ENCODE results near the gene PKP1.
"Not testable (repeated sequence)": the region's sequence is repeated elsewhere in the genome, so short reads cannot be mapped to it uniquely, and the experiment has no call there.

PKP1 gene, protein sequence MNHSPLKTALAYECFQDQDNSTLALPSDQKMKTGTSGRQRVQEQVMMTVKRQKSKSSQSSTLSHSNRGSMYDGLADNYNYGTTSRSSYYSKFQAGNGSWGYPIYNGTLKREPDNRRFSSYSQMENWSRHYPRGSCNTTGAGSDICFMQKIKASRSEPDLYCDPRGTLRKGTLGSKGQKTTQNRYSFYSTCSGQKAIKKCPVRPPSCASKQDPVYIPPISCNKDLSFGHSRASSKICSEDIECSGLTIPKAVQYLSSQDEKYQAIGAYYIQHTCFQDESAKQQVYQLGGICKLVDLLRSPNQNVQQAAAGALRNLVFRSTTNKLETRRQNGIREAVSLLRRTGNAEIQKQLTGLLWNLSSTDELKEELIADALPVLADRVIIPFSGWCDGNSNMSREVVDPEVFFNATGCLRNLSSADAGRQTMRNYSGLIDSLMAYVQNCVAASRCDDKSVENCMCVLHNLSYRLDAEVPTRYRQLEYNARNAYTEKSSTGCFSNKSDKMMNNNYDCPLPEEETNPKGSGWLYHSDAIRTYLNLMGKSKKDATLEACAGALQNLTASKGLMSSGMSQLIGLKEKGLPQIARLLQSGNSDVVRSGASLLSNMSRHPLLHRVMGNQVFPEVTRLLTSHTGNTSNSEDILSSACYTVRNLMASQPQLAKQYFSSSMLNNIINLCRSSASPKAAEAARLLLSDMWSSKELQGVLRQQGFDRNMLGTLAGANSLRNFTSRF

DNA sequence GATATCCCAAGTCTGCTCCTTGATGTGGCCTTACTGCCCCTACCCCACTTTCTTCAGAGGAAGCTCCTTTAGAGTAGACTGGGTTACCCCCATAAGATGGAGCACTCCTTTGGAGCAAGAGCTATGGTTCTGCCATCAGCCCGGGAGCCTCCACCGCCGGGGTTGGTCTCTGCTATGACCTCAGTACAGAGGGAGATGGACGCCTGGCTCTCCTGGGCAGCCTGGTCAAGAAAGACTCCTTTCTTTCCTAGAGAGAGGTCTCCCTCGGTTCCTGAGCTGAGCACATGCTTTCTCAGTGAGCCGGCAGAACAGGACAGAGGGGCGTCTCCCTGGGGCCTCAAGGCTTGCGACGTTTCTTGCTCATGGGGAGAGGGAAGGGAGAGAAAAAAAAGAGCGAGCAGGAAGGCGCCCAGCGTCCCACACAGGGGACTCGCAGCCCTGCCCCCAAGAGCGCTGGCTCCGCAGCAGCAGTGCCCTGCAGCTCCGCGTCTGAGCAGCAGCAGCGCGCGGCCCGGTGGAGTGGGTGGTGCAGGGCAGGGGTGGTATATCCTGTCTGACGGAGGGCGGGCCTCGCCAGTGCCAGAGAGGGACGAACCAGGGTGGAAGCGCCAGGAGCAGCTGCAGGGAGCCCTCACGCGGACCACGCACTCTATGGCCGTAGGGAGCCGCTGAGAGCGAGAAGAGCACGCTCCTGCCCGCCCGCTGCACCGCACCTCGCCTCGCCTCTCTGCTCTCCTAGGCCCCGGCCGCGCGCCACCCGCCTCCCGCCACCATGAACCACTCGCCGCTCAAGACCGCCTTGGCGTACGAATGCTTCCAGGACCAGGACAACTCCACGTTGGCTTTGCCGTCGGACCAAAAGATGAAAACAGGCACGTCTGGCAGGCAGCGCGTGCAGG lies at the start of gene PKP1:
Gene PKP1 (plus strand): TSS at position 576 of the 899 bp plus-strand sequence. CDS start 197 bp downstream, at position 773.
- in situ Hi-C loops (cut with MboI; ENCODE audit: low sequenced_read_pairs), result no loop called here

DNA sequence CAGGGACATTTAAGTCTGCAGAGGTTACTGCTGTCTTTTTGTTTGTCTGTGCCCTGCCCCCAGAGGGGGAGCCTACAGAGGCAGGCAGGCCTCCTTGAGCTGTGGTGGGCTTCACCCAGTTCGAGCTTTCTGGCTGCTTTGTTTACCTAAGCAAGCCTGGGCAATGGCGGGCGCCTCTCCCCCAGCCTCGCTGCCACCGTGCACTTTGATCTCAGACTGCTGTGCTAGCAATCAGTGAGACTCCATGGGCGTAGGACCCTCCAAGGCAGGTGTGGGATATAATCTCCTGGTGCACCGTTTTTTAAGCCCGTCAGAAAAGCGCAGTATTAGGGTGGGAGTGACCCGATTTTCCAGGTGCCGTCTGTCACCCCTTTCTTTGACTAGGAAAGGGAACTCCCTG lies 43.7 kb upstream of the PKP1 start:
- in situ Hi-C loops (cut with MboI; ENCODE audit: low sequenced_read_pairs), result not testable (repeated sequence)

DNA sequence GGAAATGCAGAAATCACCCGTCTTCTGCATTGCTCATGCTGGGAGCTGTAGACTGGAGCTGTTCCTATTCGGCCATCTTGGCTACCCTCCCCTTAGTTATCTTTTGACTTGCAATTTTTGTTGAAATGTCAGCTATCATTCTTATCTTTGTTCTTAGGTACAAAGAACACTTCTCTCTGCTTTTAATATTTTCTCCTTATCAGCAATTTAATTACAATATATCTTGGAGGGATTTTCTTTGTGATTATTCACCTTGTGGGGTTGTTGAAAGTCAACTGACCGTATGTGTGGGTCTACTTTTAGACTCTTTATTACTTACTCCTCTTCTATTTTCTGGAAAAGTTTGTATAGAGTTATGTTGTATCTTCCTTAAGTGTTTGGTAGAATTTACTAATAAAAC lies 43.1 kb upstream of the PKP1 start:
- in situ Hi-C loops (cut with MboI; ENCODE audit: low sequenced_read_pairs), result no loop called here

DNA sequence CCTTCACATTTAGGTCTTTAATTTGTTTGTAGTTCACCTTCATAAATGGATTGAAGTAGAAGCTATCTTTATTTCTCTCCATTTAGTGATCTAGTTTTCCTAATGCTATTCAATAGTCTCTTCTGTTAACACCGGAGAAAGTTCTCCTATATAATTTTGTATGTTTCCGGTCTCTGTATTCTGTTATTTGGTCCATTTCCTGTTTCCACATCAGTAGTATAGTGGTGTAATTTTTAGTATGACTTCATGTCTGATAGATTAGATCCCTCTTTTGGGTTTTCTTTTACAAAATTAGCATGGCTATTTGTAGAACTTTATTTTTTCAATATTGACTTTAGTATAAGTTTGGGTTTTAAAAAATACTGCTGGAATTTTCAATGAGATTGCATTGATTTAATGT lies 41.6 kb upstream of the PKP1 start:
- in situ Hi-C loops (cut with MboI; ENCODE audit: low sequenced_read_pairs), result no loop called here

DNA sequence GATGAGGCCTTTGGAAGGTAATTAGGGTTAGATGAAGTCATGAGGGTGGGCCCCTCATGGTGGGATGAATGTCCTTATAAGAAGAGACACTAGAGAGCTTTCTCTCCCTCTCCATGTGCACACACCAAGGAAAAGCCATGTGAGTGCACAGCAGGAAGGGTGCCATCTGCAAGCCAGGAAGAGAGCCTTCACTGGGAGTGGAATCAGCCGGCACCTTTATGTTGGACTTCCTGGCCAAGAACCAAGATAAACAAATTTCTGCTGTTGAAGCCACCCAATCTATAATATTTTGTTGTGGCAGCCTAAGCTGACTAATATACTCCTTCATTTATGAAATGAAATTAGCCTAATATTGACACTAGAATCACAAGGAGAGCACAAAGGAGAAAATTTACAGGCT lies 38.2 kb upstream of the PKP1 start:
- in situ Hi-C loops (cut with MboI; ENCODE audit: low sequenced_read_pairs), result no loop called here

DNA sequence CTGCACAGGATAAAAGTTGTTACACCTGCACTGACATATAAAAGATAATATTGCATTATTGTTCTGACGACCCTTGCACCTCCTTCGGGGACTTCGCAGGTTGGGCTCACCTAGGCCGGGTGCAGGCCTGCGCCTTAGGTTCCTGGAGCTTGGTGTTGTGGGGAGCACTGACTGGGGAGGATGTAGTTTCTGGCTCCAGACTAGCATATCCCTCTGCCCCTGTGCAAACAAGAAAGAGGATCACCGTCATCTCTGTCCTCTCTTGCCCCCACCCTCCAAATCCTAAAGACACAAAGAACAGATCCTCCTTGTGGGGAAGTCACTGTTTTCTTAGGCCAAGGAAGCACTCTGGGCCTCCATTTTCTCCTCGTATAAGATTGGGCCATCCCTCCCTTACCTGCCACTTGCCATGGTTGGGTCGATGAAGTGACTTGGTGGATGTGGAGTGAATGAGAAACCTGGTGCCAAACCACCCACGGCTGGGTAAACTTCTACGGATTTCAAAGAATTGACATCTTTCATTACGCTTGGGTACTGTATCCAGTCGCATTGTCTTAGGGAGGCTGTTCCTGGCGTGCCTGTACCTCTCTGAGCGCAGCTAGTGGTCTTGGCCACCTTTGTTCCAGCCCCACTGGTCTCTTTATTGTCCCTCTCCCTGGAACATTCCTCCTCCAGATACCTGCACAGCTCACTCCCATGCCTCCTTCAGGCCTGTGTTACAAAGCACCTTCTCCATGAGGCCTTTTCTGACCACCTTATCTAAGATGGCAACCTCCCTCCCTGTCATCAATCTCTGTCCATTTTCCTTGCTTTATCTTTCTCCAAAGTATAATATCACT lies 34.4 kb upstream of the PKP1 start:
- in situ Hi-C loops (cut with MboI; ENCODE audit: low sequenced_read_pairs), result no loop called here

DNA sequence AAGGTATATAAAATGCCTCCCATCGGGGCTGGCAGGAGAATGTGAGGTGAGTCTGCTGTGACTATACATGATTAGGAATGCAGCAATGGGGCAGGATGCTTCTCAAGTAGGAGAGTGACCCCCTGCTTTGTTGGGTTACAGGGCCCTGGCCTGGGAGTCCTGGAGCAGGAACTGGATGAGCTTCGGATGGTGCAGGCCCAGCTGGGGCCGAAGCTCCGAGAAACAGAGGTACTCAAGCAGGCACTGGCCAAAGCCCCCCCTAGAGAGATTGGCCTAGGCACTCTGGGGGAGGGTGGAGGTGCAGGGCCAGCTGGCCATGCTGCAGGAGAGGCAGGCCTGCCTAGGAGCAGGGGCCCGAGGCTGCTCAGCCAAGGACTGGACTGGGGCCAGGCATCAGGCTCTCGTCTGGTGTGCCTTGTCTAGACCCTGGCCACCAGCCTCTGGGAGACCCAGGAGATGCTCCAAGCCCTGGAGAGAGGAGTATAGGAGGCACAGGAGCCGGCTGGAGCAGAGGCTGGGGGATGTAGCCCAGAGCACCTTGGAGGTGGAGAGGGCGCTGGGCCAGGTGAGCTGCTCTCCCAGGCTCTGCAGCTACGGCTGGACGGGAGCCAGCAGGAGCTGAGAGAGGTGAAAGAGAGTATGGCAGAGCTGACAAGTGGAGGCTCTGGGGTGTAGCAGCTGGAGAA lies 32.8 kb upstream of the PKP1 start:
- in situ Hi-C loops (cut with MboI; ENCODE audit: low sequenced_read_pairs), result no loop called here

DNA sequence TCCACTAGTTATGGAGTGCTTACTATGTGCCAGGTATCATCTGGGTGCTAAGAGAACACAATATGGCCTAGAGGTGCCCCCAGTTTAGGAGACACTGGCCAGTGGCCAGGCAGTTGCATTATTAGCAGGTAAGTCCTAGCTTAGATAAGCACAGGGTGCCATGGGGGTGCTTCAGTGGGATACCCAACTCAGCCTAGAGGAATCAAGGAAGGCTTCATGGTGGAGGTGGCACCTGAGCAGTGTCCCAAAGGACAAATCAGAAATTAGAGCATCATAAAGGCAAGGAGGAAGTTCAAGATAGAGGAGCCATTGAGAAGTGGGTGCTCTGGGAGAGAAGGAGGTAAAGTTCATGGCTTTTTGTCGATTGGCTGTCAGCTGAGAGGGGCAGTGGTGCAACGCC lies 31.9 kb upstream of the PKP1 start:
- in situ Hi-C loops (cut with MboI; ENCODE audit: low sequenced_read_pairs), result no loop called here

DNA sequence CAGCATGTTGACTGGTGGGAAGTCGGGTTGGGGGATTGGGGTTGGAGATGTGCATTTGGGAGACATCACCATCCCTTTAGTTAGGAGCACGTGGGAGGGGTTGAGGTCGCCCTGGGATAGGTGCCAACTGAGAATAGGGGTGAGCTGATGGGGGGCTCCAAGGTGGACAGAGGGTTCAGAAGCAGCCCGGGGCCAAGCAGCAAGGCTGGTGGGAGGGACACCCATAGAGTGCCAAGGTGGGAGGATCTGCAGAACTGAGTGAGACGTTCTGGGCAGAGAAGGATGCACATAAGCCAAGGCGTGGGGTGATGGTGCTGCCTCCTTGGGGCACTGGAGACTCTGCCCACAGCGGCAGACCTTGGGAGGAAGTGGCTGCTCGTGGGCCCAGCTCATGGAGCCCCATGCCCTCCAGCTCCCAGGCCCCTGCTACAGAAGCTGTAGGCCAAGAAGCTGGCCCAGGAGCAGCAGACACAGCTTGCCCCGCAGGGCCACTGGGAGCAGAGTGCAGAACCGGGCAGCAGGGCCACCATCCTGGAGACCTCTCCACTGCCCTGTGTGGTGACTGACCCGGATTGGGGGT lies 31.4 kb upstream of the PKP1 start:
- in situ Hi-C loops (cut with MboI; ENCODE audit: low sequenced_read_pairs), result no loop called here

DNA sequence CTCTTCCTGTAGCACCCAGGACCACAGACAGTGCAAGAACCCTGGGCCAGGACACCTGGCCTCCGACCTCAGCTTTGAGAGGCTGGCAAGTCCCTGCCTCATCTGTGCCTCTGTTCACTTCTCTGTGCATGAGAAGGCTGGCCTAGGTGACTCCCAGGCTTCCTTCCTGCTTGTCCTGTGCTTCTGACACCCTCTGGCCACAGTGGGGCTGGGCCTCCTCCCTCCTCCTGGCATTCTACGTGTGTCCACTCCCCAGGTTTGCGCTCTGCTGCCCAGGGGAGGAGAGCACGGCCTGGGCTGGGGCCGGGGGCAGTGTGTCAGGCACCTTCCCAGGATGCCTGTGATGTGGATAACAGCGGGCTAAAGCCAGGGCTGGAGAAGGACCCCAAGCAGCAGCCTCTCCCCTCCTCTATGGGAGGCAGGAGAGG lies 30.3 kb upstream of the PKP1 start:
- in situ Hi-C loops (cut with MboI; ENCODE audit: low sequenced_read_pairs), result no loop called here

DNA sequence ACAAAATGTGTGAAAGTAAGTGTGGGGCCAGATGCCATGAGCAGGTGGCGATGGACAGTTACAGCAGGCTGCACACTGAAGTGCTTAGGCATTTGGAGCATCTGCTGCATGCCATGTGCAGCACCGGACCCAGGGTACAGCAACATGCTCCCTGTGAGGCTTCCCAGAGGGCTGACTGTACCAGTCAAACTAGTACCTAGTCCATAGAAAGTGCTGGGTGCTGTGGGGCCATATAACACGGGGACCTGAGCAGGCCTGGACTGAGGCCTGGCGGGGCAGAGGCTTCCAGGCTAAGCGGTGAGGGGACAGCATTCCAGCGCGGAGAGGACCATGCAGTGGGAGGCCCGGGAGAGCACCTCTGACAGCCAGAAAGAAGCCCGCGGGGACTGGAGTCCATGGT lies 29.9 kb upstream of the PKP1 start:
- in situ Hi-C loops (cut with MboI; ENCODE audit: low sequenced_read_pairs), result no loop called here

DNA sequence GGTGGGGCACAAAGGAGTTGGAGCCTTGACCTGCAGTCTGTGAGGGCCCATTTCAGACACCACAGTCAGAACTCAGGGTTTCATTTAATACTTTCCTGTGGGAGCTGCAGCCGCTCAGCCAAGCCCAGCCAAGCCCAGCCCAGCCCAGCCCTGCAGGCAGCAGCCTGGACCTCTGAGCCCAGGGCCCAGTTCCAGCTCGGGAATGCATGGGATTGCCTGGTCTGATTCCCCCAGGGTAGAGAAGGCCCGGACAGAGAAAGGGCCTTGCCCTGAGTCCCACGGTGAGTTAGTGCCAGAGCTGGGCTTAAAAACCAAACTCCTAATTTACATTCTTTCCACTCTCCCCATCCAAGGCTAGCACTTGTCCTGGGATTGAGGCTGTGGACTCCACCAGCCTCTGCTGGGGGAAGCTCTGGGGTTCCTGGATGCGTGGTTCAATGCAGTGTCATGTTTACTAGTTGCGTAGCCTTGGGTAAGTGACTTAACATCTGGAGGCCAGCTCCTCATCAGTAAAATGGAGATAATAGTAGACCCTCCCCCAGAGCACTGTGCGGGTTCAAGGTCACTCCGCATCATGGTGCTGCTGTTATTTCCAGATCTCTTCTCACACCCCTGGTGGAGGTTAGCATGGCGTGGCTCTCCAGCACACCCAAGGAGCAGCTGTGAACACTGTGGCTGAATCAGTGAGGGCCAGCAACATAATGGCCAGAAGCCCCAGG lies 29.2 kb upstream of the PKP1 start:
- in situ Hi-C loops (cut with MboI; ENCODE audit: low sequenced_read_pairs), result no loop called here

DNA sequence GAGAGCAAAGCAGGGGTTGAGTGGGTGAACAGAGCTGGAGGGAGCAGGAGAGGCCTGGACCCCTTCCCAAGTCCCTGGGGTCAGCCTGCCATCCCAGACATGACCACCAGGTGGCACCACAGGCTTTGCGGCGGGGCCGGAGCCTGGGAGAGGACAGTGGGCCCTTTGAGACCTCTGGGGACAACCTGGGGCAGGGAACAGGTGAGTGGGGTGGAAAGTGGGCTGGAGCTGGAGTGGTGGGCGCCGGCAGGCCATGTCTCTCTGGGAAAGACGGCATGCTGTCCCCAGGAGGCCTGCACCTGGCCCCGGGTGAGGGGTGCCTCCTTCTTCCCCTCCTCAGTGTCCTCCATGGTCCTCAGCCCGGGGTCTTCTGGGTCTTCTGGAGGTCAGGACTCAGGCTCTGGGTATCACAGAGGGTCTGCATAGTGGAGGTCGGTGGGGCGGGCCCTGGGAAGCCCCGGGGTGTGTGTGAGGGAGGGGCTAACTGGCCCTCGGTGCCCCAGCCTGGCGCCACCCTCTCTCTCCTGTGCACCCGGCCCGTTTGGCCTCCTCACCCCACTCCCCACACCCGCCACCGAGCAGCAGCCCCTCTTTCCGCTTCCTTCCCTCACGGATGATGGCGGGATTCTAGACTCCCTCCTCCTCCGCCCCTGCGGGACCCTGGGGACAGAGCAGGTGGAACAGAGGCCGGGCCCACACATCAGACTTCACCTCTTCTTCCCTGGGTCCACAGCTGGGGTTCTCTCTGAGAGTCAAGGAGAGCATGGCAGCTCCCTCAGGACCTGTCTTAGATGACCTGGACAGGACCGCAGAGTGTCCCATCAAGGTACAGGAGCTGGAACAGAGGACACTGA lies 28.5 kb upstream of the PKP1 start:
- in situ Hi-C loops (cut with MboI; ENCODE audit: low sequenced_read_pairs), result no loop called here

DNA sequence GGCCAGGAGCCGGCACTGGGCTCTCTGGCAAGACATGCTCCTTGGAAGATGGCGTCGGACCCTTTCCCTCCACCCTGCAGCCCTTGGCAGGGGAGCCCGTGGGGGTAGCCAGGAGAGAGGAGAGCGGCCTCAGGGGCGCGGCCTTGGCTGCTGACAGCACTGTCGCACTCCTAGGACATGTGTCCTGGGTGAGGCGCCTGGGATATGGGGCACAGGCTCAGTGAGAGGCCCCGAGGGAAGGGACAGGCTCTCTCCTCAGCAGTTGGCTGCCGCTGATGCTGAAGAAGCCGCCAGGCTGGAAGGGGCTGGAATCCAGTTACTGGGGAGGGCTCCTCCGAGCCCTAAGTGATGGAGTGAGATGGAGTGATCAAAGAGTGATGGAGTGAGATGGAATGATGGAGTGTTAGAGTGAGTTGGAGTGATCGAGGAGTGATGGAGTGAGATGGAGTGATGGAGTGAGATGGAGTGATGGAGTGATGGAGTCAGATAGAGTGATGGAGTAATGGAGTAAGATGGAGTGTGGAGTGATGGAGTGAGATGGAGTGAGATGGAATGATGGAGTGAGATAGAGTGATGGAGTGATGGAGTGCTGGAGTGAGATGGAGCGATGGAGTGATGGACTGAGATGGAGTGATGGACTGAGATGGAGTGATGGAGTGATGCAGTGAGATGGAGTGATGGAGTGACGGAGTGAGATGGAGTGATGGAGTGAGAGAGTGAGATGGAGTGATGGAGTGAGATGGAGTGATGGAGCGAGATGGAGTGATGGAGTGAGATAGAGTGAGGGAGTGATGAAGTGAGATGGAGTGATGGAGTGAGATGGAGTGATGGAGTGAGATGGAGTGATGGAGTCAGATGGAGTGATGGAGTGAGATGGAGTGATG lies 27.6 kb upstream of the PKP1 start:
- in situ Hi-C loops (cut with MboI; ENCODE audit: low sequenced_read_pairs), result no loop called here

DNA sequence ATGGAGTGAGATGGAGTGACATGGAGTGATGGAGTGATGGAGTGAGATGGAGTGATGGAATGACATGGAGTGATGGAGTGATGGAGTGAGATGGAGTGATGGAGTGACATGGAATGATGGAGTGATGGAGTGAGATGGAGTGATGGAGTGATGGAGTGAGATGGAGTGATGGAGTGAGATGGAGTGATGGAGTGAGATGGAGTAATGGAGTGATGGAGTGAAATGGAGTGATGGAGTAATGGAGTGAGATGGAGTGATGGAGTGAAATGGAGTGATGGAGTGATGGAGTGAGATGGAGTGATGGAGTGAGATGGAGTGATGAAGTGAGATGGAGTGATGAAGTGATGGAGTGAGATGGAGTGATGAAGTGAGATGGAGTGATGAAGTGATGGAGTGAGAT lies 25.2 kb upstream of the PKP1 start:
- in situ Hi-C loops (cut with MboI; ENCODE audit: low sequenced_read_pairs), result not testable (repeated sequence)

DNA sequence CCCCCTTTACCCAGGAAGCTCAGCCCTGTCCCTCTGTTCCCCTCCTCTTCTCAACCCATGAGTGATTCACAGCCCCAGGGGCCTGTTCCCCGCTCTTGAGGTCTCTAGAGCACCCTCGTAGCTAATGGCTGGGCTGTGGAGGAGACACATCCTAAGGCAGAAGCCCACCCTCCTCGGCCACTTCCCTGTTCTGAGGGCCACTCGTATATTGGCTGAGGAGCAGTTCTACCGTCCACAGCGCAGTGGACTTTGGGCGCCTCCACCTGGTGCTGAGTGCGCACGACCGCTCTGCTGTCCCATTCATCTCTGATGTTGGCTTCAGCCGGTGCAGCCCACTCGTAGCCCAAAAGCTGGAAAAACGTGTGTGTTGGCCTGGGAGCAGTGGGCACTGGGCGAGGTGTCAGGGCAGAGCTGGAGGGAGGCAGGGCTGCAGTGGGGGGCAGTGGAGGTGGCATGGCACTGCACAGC lies 24.5 kb upstream of the PKP1 start:
- in situ Hi-C loops (cut with MboI; ENCODE audit: low sequenced_read_pairs), result no loop called here

All from HL-60/S4 (cell line).